Calu3 (cell line): ENCODE data around the gene SLC37A1. TPM values are rescaled to one million over a fixed set of nuclear protein-coding genes. Genes with fewer than 3 reads are reported as not detected.

Experiments
- BruUV-seq: library from RNA; stranded (reverse); fragments of 400-500 nt; replicated peaks from 2 replicates; lab custom pipeline; 2021; lab: Mats Ljungman, UMichigan
- CTCF ChIA-PET: fragments of 300-600 bp; sonication (Branson Sonifier 250); formaldehyde crosslinking; loops from one replicate; lab custom pipeline; 2022; ENCODE audit warnings: antibody characterized with exemption; lab: Charles Lee
- DNase-seq: peaks from one replicate; pipeline ENCODE4 v3.0.0; 2022
- H3K27ac Mint-ChIP-seq: one replicate; pipeline ENCODE4 v1.8.0; 2022; ENCODE audit warnings: mixed read lengths; ENCODE audit not compliant: unreplicated experiment
- H3K27me3 Mint-ChIP-seq: one replicate; pipeline ENCODE4 v1.8.0; 2022; ENCODE audit warnings: mixed read lengths; ENCODE audit not compliant: unreplicated experiment
- H3K36me3 Mint-ChIP-seq: one replicate; pipeline ENCODE4 v1.8.0; 2022; ENCODE audit warnings: mild to moderate bottlenecking, moderate library complexity, mixed read lengths; ENCODE audit not compliant: insufficient read depth, unreplicated experiment
- H3K4me1 Mint-ChIP-seq: one replicate; pipeline ENCODE4 v1.8.0; 2022; ENCODE audit warnings: mild to moderate bottlenecking, low read depth, mixed read lengths; ENCODE audit not compliant: unreplicated experiment
- H3K4me3 Mint-ChIP-seq: one replicate; pipeline ENCODE4 v1.8.0; 2022; ENCODE audit warnings: mild to moderate bottlenecking, low read depth, moderate library complexity, mixed read lengths; ENCODE audit not compliant: unreplicated experiment
- H3K9me3 Mint-ChIP-seq: one replicate; pipeline ENCODE4 v1.8.0; 2022; ENCODE audit warnings: low read depth, mixed read lengths; ENCODE audit not compliant: unreplicated experiment
- CTCF ChIP-seq: fragments of 200-600 bp; IDR thresholded peaks from one replicate; pipeline ENCODE4 v1.8.0; 2022; ENCODE audit warnings: antibody characterized with exemption; ENCODE audit not compliant: unreplicated experiment
- intact Hi-C: fragments of 100-400 bp; cut with micrococcal nuclease; formaldehyde crosslinking; loops from one replicate; pipeline ENCODE4 v1.10.0; 2022; ENCODE audit not compliant: unreplicated experiment
- total RNA-seq: library from RNA; stranded (reverse); gene quantifications from 2 replicates; pipeline ENCODE4 v1.2.3, GENCODE V29; 2022

SLC37A1 gene
- total RNA-seq, 1 experiment from 2014 or later: 24.9 TPM

GRCh38 chr21:42598159-42598735 is 84.6 kb downstream of the SLC37A1 start:
- DNase-seq: no peak
- Mint-ChIP-seq H3K36me3 (no peaks in the 10 kb centered on the region), H3K4me3 (no peak overlapping the region), H3K9me3 (no peaks in the 10 kb centered on the region), H3K4me1 (no peaks in the 10 kb centered on the region), H3K27ac (no peak overlapping the region), H3K27me3 (no peaks in the 10 kb centered on the region)
- CTCF ChIA-PET: no interaction called here
- BruUV-seq: no TSS peak
- intact Hi-C loops: no loop called here
- no peak for TF ChIP-seq CTCF

- intact Hi-C loops: no loop called here
- H3K27ac Mint-ChIP-seq: no peak overlapping the region
- H3K27me3 Mint-ChIP-seq: no peaks in the 10 kb centered on the region
- H3K4me1 Mint-ChIP-seq: no peaks in the 10 kb centered on the region
- H3K36me3 Mint-ChIP-seq: no peaks in the 10 kb centered on the region
- CTCF ChIA-PET: no interaction called here
- BruUV-seq: no TSS peak
- no peak for TF ChIP-seq CTCF
- DNase-seq: no peak
- no peaks in the 10 kb centered on the region for H3K9me3 Mint-ChIP-seq
- H3K4me3 Mint-ChIP-seq: no peak overlapping the region
Measured at GRCh38 chr21:42599486-42599885, 85.8 kb downstream of the SLC37A1 start.

GRCh38 chr21:42599962-42600361 is 86.3 kb downstream of the SLC37A1 start:
- H3K27me3 Mint-ChIP-seq: no peaks in the 10 kb centered on the region
- intact Hi-C loops: no loop called here
- no peaks in the 10 kb centered on the region for H3K36me3 Mint-ChIP-seq
- H3K4me3 Mint-ChIP-seq: no peak overlapping the region
- no peaks in the 10 kb centered on the region for H3K4me1 Mint-ChIP-seq
- CTCF ChIA-PET: no interaction called here
- DNase-seq: no peak
- H3K9me3 Mint-ChIP-seq: no peaks in the 10 kb centered on the region
- no TSS peak for BruUV-seq
- no peak for TF ChIP-seq CTCF
- H3K27ac Mint-ChIP-seq: no peak overlapping the region

GRCh38 chr21:42601656-42602055 is 88.0 kb downstream of the SLC37A1 start:
- Mint-ChIP-seq H3K4me3 (no peak overlapping the region), H3K27me3 (no peaks in the 10 kb centered on the region), H3K36me3 (peaks cover 7% of the 10 kb centered on the region), H3K27ac (no peak overlapping the region), H3K4me1 (no peaks in the 10 kb centered on the region), H3K9me3 (peaks cover 4% of the 10 kb centered on the region)
- BruUV-seq: no TSS peak
- DNase-seq: no peak
- intact Hi-C loops: no loop called here
- CTCF ChIA-PET: no interaction called here
- no peak for TF ChIP-seq CTCF
